Karpas-422 (cell line): Measurements from ENCODE around the gene PIK3IP1. TPM values are rescaled to one million over a fixed set of nuclear protein-coding genes. Genes with fewer than 3 reads are reported as not detected.

Source experiments
- DNase-seq: peaks from one replicate; pipeline ENCODE4 v3.0.0-alpha.2; 2015
- H2AFZ ChIP-seq: fragments of 200-600 bp; sonication (generic); 2 replicates; pipeline ENCODE4 v1.6.1; 2014; ENCODE audit warnings: antibody characterized with exemption, low read length, mixed read lengths
- H3K27ac ChIP-seq: fragments of 200-600 bp; sonication (generic); 2 replicates; pipeline ENCODE4 v1.5.1; 2014; ENCODE audit warnings: mild to moderate bottlenecking, low read length, moderate library complexity
- H3K27me3 ChIP-seq: fragments of 200-600 bp; sonication (generic); 2 replicates; pipeline ENCODE4 v1.6.1; 2014; ENCODE audit warnings: low read length, mixed read lengths
- H3K36me3 ChIP-seq: fragments of 200-600 bp; sonication (generic); 2 replicates; pipeline ENCODE4 v1.6.1; 2014; ENCODE audit warnings: low read length, mixed read lengths; ENCODE audit not compliant: insufficient read depth
- H3K4me1 ChIP-seq: fragments of 200-600 bp; sonication (generic); 2 replicates; pipeline ENCODE4 v1.6.1; 2014; ENCODE audit warnings: mild to moderate bottlenecking, low read length, mixed read lengths
- H3K4me2 ChIP-seq: fragments of 200-600 bp; sonication (generic); 2 replicates; pipeline ENCODE4 v1.6.1; 2014; ENCODE audit warnings: low read length, low read depth, mild to moderate bottlenecking; ENCODE audit not compliant: poor library complexity, severe bottlenecking
- H3K4me3 ChIP-seq: fragments of 200-600 bp; sonication (generic); 2 replicates; pipeline ENCODE4 v1.5.1; 2014; ENCODE audit warnings: mild to moderate bottlenecking, antibody characterized with exemption, low read length, mixed read lengths
- H3K79me2 ChIP-seq: fragments of 200-600 bp; sonication (generic); 2 replicates; pipeline ENCODE4 v1.6.1; 2014; ENCODE audit warnings: mild to moderate bottlenecking, low read length, mixed read lengths
- H3K9ac ChIP-seq: fragments of 200-600 bp; sonication (generic); 2 replicates; pipeline ENCODE4 v1.6.0; 2014; ENCODE audit warnings: low read length
- H3K9me2 ChIP-seq: fragments of 200-600 bp; sonication (generic), shearing (Covaris generic); replicated peaks from 2 replicates; pipeline ENCODE4 v1.6.0; 2014; ENCODE audit warnings: mild to moderate bottlenecking, low read length, moderate library complexity; ENCODE audit not compliant: insufficient read depth
- H3K9me3 ChIP-seq: fragments of 300-700, 200-600 bp; sonication (generic); 2 replicates; pipeline ENCODE4 v1.6.1; 2014; ENCODE audit warnings: low read length, mixed read lengths
- H4K20me1 ChIP-seq: fragments of 200-600 bp; sonication (generic); 2 replicates; pipeline ENCODE4 v1.6.1; 2014; ENCODE audit warnings: mild to moderate bottlenecking, antibody characterized with exemption, low read length, low read depth; ENCODE audit not compliant: insufficient read depth
- total RNA-seq: library from RNA; depleted of rRNA; stranded (reverse); fragments of >200 nt; shearing (Covaris generic); gene quantifications from 2 replicates; pipeline ENCODE4 v1.2.3, GENCODE V29; 2014; ENCODE audit warnings: low replicate concordance

Gene PIK3IP1
- total RNA-seq, 1 experiment from 2014 or later = 17.9 TPM

GRCh38 chr22:31333641-31334040 is 41.4 kb upstream of the PIK3IP1 start:
- H3K27me3 ChIP-seq = no peaks in the 10 kb centered on the region
- H3K4me3 ChIP-seq = no peak overlapping the region
- H3K4me2 ChIP-seq = no peak overlapping the region
- no peaks in the 10 kb centered on the region for H3K9me2 ChIP-seq
- no peak overlapping the region for H3K9ac ChIP-seq
- H3K9me3 ChIP-seq = no peaks in the 10 kb centered on the region
- H3K4me1 ChIP-seq = no peaks in the 10 kb centered on the region
- no peak overlapping the region for H2AFZ ChIP-seq
- no peak for DNase-seq
- peaks cover 40% of the 10 kb centered on the region; the same call in 1 of the 2 replicates for H3K36me3 ChIP-seq
- H3K79me2 ChIP-seq = peaks cover 39% of the 10 kb centered on the region
- H3K27ac ChIP-seq = no peak overlapping the region
- peaks cover 14% of the 10 kb centered on the region; the same call in 1 of the 2 replicates for H4K20me1 ChIP-seq

GRCh38 chr22:31332886-31333285 is 40.6 kb upstream of the PIK3IP1 start:
- peaks cover 15% of the 10 kb centered on the region; the same call in 1 of the 2 replicates for H4K20me1 ChIP-seq
- H3K4me2 ChIP-seq = no peak overlapping the region
- peaks cover 41% of the 10 kb centered on the region; the same call in 1 of the 2 replicates for H3K36me3 ChIP-seq
- no peaks in the 10 kb centered on the region for H3K9me3 ChIP-seq
- no peak overlapping the region for H3K27ac ChIP-seq
- H3K79me2 ChIP-seq = peaks cover 37% of the 10 kb centered on the region
- no peak overlapping the region for H3K9ac ChIP-seq
- H3K9me2 ChIP-seq = no peaks in the 10 kb centered on the region
- no peak overlapping the region for H2AFZ ChIP-seq
- no peaks in the 10 kb centered on the region for H3K27me3 ChIP-seq
- no peak for DNase-seq
- H3K4me1 ChIP-seq = no peaks in the 10 kb centered on the region
- H3K4me3 ChIP-seq = no peak overlapping the region

- no peaks in the 10 kb centered on the region for H3K9me3 ChIP-seq
- H2AFZ ChIP-seq = no peak overlapping the region
- H3K9ac ChIP-seq = no peak overlapping the region
- peaks cover 29% of the 10 kb centered on the region for H3K79me2 ChIP-seq
- no peaks in the 10 kb centered on the region for H3K4me1 ChIP-seq
- no peak overlapping the region for H3K4me3 ChIP-seq
- H3K9me2 ChIP-seq = no peaks in the 10 kb centered on the region
- DNase-seq = no peak
- no peaks in the 10 kb centered on the region for H3K27me3 ChIP-seq
- peaks cover 12% of the 10 kb centered on the region; the same call in 1 of the 2 replicates for H4K20me1 ChIP-seq
- no peak overlapping the region for H3K4me2 ChIP-seq
- peaks cover 48% of the 10 kb centered on the region; the same call in 1 of the 2 replicates for H3K36me3 ChIP-seq
- H3K27ac ChIP-seq = no peak overlapping the region
These were observed 39.7 kb upstream of the PIK3IP1 start for GRCh38 chr22:31332010-31332409.

- Histone ChIP-seq H3K36me3 (peaks cover 51% of the 10 kb centered on the region; the same call in 1 of the 2 replicates), H3K9me3 (no peaks in the 10 kb centered on the region), H3K27ac (no peak overlapping the region), H2AFZ (no peak overlapping the region), H3K4me3 (no peak overlapping the region), H3K4me2 (no peak overlapping the region), H3K9me2 (no peaks in the 10 kb centered on the region), H3K4me1 (no peaks in the 10 kb centered on the region), H4K20me1 (peaks cover 12% of the 10 kb centered on the region; the same call in 1 of the 2 replicates), H3K9ac (no peak overlapping the region), H3K27me3 (no peaks in the 10 kb centered on the region), H3K79me2 (peaks cover 22% of the 10 kb centered on the region)
- no peak for DNase-seq
These were observed 37.3 kb upstream of the PIK3IP1 start for GRCh38 chr22:31329453-31330215.

- H3K36me3 ChIP-seq = peaks cover 49% of the 10 kb centered on the region; the same call in 1 of the 2 replicates
These were observed 36.7 kb upstream of the PIK3IP1 start for GRCh38 chr22:31329029-31329428.

GRCh38 chr22:31328544-31328960 is 36.3 kb upstream of the PIK3IP1 start:
- Histone ChIP-seq H3K4me1 (no peaks in the 10 kb centered on the region), H3K36me3 (peaks cover 45% of the 10 kb centered on the region; the same call in 1 of the 2 replicates), H4K20me1 (peaks cover 12% of the 10 kb centered on the region; the same call in 1 of the 2 replicates), H3K9me2 (no peaks in the 10 kb centered on the region), H3K79me2 (peaks cover 12% of the 10 kb centered on the region), H3K9me3 (no peaks in the 10 kb centered on the region), H3K27me3 (no peaks in the 10 kb centered on the region), H3K27ac (no peak overlapping the region), H3K4me3 (no peak overlapping the region), H2AFZ (no peak overlapping the region), H3K9ac (no peak overlapping the region), H3K4me2 (no peak overlapping the region)
- no peak for DNase-seq

More at GRCh38 chr22:31329029-31329428, 36.7 kb upstream of the PIK3IP1 start:
- no peak overlapping the region for H3K9ac ChIP-seq
- no peak overlapping the region for H3K27ac ChIP-seq
- no peak overlapping the region for H2AFZ ChIP-seq
- no peaks in the 10 kb centered on the region for H3K27me3 ChIP-seq
- H4K20me1 ChIP-seq = peaks cover 12% of the 10 kb centered on the region; the same call in 1 of the 2 replicates
- no peak for DNase-seq
- no peaks in the 10 kb centered on the region for H3K4me1 ChIP-seq
- H3K4me3 ChIP-seq = no peak overlapping the region
- H3K4me2 ChIP-seq = no peak overlapping the region
- H3K9me2 ChIP-seq = no peaks in the 10 kb centered on the region
- H3K9me3 ChIP-seq = no peaks in the 10 kb centered on the region
- peaks cover 17% of the 10 kb centered on the region for H3K79me2 ChIP-seq

GRCh38 chr22:31327806-31328543 is 35.7 kb upstream of the PIK3IP1 start:
- Histone ChIP-seq H3K9me2 (no peaks in the 10 kb centered on the region), H3K27me3 (no peaks in the 10 kb centered on the region), H3K36me3 (peaks cover 41% of the 10 kb centered on the region; the same call in 1 of the 2 replicates), H2AFZ (no peak overlapping the region), H4K20me1 (peaks cover 12% of the 10 kb centered on the region; the same call in 1 of the 2 replicates), H3K4me3 (no peak overlapping the region), H3K9ac (no peak overlapping the region), H3K4me2 (no peak overlapping the region), H3K4me1 (no peaks in the 10 kb centered on the region), H3K79me2 (peaks cover 12% of the 10 kb centered on the region), H3K9me3 (no peaks in the 10 kb centered on the region), H3K27ac (no peak overlapping the region)
- no peak for DNase-seq

GRCh38 chr22:31326877-31327276 is 34.6 kb upstream of the PIK3IP1 start:
- Histone ChIP-seq H3K4me1 (no peaks in the 10 kb centered on the region), H4K20me1 (peaks cover 9% of the 10 kb centered on the region; the same call in 1 of the 2 replicates)

More at GRCh38 chr22:31326877-31327276, 34.6 kb upstream of the PIK3IP1 start:
- Histone ChIP-seq H3K9ac (no peak overlapping the region), H3K27me3 (no peaks in the 10 kb centered on the region), H3K27ac (no peak overlapping the region), H3K9me3 (no peaks in the 10 kb centered on the region), H3K36me3 (peaks cover 33% of the 10 kb centered on the region; the same call in 1 of the 2 replicates), H2AFZ (no peak overlapping the region), H3K4me3 (no peak overlapping the region), H3K9me2 (no peaks in the 10 kb centered on the region), H3K4me2 (no peak overlapping the region), H3K79me2 (peaks cover 4% of the 10 kb centered on the region; the same call in 1 of the 2 replicates)
- DNase-seq = no peak
